MM.1S (cell line): Measurements from ENCODE around the gene DSCAML1.

Experiments
- CTCF ChIP-seq: fragments of 300-600 bp; sonication (generic); IDR thresholded peaks from 2 replicates; pipeline ENCODE4 v1.5.1; 2016; ENCODE audit warnings: antibody characterized with exemption, low read length, mixed read lengths
- EZH2phosphoT487 ChIP-seq: fragments of 300-600 bp; sonication (generic); IDR thresholded peaks from 2 replicates; pipeline ENCODE4 v1.6.1; 2018; ENCODE audit warnings: antibody characterized with exemption, low read length

GRCh38 chr11:117488996-117489952 is 307.7 kb downstream of the DSCAML1 start:
- TF ChIP-seq EZH2phosphoT487, result no peak
- no peak for TF ChIP-seq CTCF
